ACC112 (cell line): ENCODE data around the gene SFRP4.
"Not testable (repeated sequence)": the region's sequence is repeated elsewhere in the genome, so short reads cannot be mapped to it uniquely, and the experiment has no call there.

ENCODE experiments used
- H2AFZ ChIP-seq: fragments of 200-600 bp; sonication (generic); one replicate; pipeline ENCODE4 v1.6.0; 2017; ENCODE audit warnings: antibody characterized with exemption, low read length; ENCODE audit not compliant: unreplicated experiment
- H3K27ac ChIP-seq: fragments of 200-600 bp; sonication (generic); 2 replicates; pipeline ENCODE4 v1.5.1; 2014; ENCODE audit warnings: low read depth, mild to moderate bottlenecking, antibody characterized with exemption, low read length, moderate library complexity
- H3K27me3 ChIP-seq: fragments of 200-600 bp; sonication (generic); 2 replicates; pipeline ENCODE4 v1.6.1; 2014; ENCODE audit warnings: mild to moderate bottlenecking, antibody characterized with exemption, low read length, moderate library complexity, mixed read lengths; ENCODE audit not compliant: insufficient read depth
- H3K36me3 ChIP-seq: fragments of 200-600 bp; sonication (generic); 2 replicates; pipeline ENCODE4 v1.6.1; 2016; ENCODE audit warnings: mild to moderate bottlenecking, antibody characterized with exemption, low read length, moderate library complexity, mixed read lengths; ENCODE audit not compliant: insufficient read depth
- H3K4me1 ChIP-seq: fragments of 200-600 bp; sonication (generic); one replicate; pipeline ENCODE4 v1.6.1; 2016; ENCODE audit warnings: low read length, mixed read lengths; ENCODE audit not compliant: insufficient read depth, unreplicated experiment, control insufficient read depth
- H3K4me3 ChIP-seq: fragments of 200-600 bp; sonication (generic); 2 replicates; pipeline ENCODE4 v1.5.1; 2014; ENCODE audit warnings: mild to moderate bottlenecking, low read depth, low read length
- H3K79me2 ChIP-seq: fragments of 200-600 bp; sonication (generic); one replicate; pipeline ENCODE4 v1.6.0; 2016; ENCODE audit warnings: low read length; ENCODE audit not compliant: control insufficient read depth, unreplicated experiment, insufficient read depth

Gene SFRP4

GRCh38 chr7:37916673-37917660 is at the start of gene SFRP4:
SFRP4 (minus strand) TSS chr7:37916817; CDS start chr7:37916537, 280 bp downstream.
- Histone ChIP-seq H3K4me1 (peaks cover 11% of the 10 kb centered on the region), H3K36me3 (no peaks in the 10 kb centered on the region), H3K4me3 (peak within 1 kb of the TSS; percentile 73), H3K79me2 (peaks cover 10% of the 10 kb centered on the region), H3K27me3 (peaks cover 14% of the 10 kb centered on the region; the same call in 1 of the 2 replicates), H2AFZ (peak within 1 kb of the TSS; percentile 19), H3K27ac (no peak within 1 kb of the TSS)

GRCh38 chr7:37964196-37964595 is 47.6 kb upstream of the SFRP4 start:
- no peaks in the 10 kb centered on the region for H3K4me1 ChIP-seq
- no peaks in the 10 kb centered on the region for H3K79me2 ChIP-seq
- no peak overlapping the region for H2AFZ ChIP-seq
- no peaks in the 10 kb centered on the region for H3K36me3 ChIP-seq
- no peaks in the 10 kb centered on the region for H3K27me3 ChIP-seq
- no peak overlapping the region for H3K4me3 ChIP-seq
- no peak overlapping the region for H3K27ac ChIP-seq

GRCh38 chr7:37961251-37961650 is 44.6 kb upstream of the SFRP4 start:
- no peak overlapping the region for H3K27ac ChIP-seq
- H3K27me3 ChIP-seq = no peaks in the 10 kb centered on the region
- no peaks in the 10 kb centered on the region for H3K79me2 ChIP-seq
- no peaks in the 10 kb centered on the region for H3K36me3 ChIP-seq
- H3K4me1 ChIP-seq = no peaks in the 10 kb centered on the region
- H3K4me3 ChIP-seq = no peak overlapping the region
- no peak overlapping the region for H2AFZ ChIP-seq

GRCh38 chr7:37960483-37960882 is 43.9 kb upstream of the SFRP4 start:
- H2AFZ ChIP-seq = no peak overlapping the region

GRCh38 chr7:37957221-37957970 is 40.8 kb upstream of the SFRP4 start:
- Histone ChIP-seq H3K79me2 (no peaks in the 10 kb centered on the region), H3K27ac (no peak overlapping the region), H3K36me3 (0 out of 2 replicates have a peak, but pooled peaks cover 5% of the 10 kb centered on the region), H3K27me3 (no peaks in the 10 kb centered on the region), H2AFZ (no peak overlapping the region), H3K4me3 (no peak overlapping the region), H3K4me1 (no peaks in the 10 kb centered on the region)

More at GRCh38 chr7:37960483-37960882, 43.9 kb upstream of the SFRP4 start:
- no peaks in the 10 kb centered on the region for H3K27me3 ChIP-seq
- no peak overlapping the region for H3K4me3 ChIP-seq
- no peaks in the 10 kb centered on the region for H3K36me3 ChIP-seq
- H3K4me1 ChIP-seq = no peaks in the 10 kb centered on the region
- no peak overlapping the region for H3K27ac ChIP-seq
- no peaks in the 10 kb centered on the region for H3K79me2 ChIP-seq

- no peaks in the 10 kb centered on the region for H3K27me3 ChIP-seq
- 0 out of 2 replicates have a peak, but pooled peaks cover 5% of the 10 kb centered on the region for H3K36me3 ChIP-seq
- H2AFZ ChIP-seq = no peak overlapping the region
- H3K4me3 ChIP-seq = no peak overlapping the region
- no peaks in the 10 kb centered on the region for H3K4me1 ChIP-seq
- H3K27ac ChIP-seq = no peak overlapping the region
- H3K79me2 ChIP-seq = no peaks in the 10 kb centered on the region
Measured at GRCh38 chr7:37956791-37957190, 40.2 kb upstream of the SFRP4 start.

- H3K36me3 ChIP-seq = peaks cover 14% of the 10 kb centered on the region
Measured at GRCh38 chr7:37954217-37954616, 37.6 kb upstream of the SFRP4 start.

GRCh38 chr7:37952240-37952639 is 35.6 kb upstream of the SFRP4 start:
- Histone ChIP-seq H3K27me3 (no peaks in the 10 kb centered on the region), H3K4me1 (no peaks in the 10 kb centered on the region), H3K36me3 (peaks cover 14% of the 10 kb centered on the region), H3K27ac (no peak overlapping the region), H2AFZ (no peak overlapping the region), H3K4me3 (no peak overlapping the region), H3K79me2 (peaks cover 8% of the 10 kb centered on the region)

More at GRCh38 chr7:37954217-37954616, 37.6 kb upstream of the SFRP4 start:
- H3K27me3 ChIP-seq, H3K4me1 ChIP-seq, H2AFZ ChIP-seq, H3K27ac ChIP-seq, H3K79me2 ChIP-seq, H3K4me3 ChIP-seq: not testable (repeated sequence)

GRCh38 chr7:37947941-37948210 is 31.3 kb upstream of the SFRP4 start:
- Histone ChIP-seq H3K36me3 (peaks cover 9% of the 10 kb centered on the region), H3K27me3 (no peaks in the 10 kb centered on the region), H3K79me2 (peaks cover 29% of the 10 kb centered on the region), H3K4me3 (no peak overlapping the region), H3K27ac (no peak overlapping the region), H3K4me1 (peaks cover 27% of the 10 kb centered on the region), H2AFZ (no peak overlapping the region)

- no peak overlapping the region for H2AFZ ChIP-seq
- no peaks in the 10 kb centered on the region for H3K27me3 ChIP-seq
- H3K36me3 ChIP-seq = peaks cover 9% of the 10 kb centered on the region
- H3K4me1 ChIP-seq = peaks cover 32% of the 10 kb centered on the region
- peaks cover 29% of the 10 kb centered on the region for H3K79me2 ChIP-seq
- H3K27ac ChIP-seq = no peak overlapping the region
- H3K4me3 ChIP-seq = no peak overlapping the region
Measured at GRCh38 chr7:37947138-37947940, 30.7 kb upstream of the SFRP4 start.
